GM10248 (cell line): ENCODE measurements around the gene NEFH.

Experiments used
- CTCF ChIA-PET: fragments of 300-600 bp; sonication (Branson Sonifier 250); formaldehyde crosslinking; extraction: SDS; loops from one replicate; lab custom pipeline; 2021; ENCODE audit warnings: antibody characterized with exemption; lab: Yijun Ruan, JAX
- POLR2A ChIA-PET: fragments of 350-650 bp; sonication (Branson Sonifier 250); formaldehyde crosslinking; extraction: SDS; loops from one replicate; lab custom pipeline; 2020; ENCODE audit warnings: antibody characterized with exemption; lab: Yijun Ruan, JAX
- DNase-seq: peaks from one replicate; pipeline ENCODE4 v3.0.0; 2012; ENCODE audit errors: extremely low spot score
- TF ChIP-seq, protein P1 (sequence below): IDR thresholded peaks from 2 replicates; pipeline ENCODE4 v1.5.1; 2012; ENCODE audit warnings: mild to moderate bottlenecking, low read depth; ENCODE audit errors: extremely low read depth, missing control alignments, control extremely low read depth

NEFH gene

DNA sequence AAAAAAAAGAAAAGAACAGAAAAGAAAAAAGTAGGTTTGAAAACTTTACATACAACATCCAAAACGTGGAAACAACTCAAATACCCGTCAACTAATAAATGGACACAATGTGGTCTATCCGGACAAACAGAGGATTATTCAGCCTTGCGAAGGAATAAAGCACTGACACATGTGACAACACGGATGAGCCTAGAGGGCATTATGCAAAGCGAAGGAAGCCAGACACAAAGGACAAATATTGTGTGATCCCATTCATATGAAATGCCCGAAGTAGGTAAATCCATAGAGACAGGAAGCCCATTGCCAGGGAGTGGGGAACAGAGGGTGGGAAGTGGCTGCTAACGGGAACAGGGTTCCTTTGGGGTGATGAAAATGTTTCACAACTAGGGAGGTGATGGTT, 29.8 kb upstream of the NEFH start:
- no peak for DNase-seq
- TF ChIP-seq, protein P1, sequence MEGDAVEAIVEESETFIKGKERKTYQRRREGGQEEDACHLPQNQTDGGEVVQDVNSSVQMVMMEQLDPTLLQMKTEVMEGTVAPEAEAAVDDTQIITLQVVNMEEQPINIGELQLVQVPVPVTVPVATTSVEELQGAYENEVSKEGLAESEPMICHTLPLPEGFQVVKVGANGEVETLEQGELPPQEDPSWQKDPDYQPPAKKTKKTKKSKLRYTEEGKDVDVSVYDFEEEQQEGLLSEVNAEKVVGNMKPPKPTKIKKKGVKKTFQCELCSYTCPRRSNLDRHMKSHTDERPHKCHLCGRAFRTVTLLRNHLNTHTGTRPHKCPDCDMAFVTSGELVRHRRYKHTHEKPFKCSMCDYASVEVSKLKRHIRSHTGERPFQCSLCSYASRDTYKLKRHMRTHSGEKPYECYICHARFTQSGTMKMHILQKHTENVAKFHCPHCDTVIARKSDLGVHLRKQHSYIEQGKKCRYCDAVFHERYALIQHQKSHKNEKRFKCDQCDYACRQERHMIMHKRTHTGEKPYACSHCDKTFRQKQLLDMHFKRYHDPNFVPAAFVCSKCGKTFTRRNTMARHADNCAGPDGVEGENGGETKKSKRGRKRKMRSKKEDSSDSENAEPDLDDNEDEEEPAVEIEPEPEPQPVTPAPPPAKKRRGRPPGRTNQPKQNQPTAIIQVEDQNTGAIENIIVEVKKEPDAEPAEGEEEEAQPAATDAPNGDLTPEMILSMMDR: no peak
- CTCF ChIA-PET: no interaction called here
- POLR2A ChIA-PET: no interaction called here

DNA sequence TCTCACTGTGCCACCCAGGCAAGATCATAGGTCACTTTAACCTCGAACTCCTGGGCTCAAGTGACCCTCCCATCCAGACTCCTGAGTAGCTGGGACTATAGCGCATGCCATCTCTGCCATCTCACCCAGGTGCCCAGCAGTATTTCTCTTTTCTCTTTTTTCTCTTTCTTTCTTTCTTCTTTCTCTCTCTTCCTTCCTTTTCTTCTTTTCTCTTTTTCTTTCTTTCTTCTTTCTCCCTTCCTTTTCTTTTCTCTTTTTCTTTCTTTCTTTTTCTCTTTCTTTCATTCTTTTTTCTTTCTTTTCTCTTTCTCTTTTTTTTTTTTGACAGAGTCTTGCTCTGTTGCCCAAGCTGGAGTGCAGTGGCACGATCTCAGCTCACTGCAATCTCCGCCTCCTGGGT, 28.2 kb upstream of the NEFH start:
- no peak for DNase-seq
- ChIA-PET POLR2A (no interaction called here), CTCF (no interaction called here)
- TF ChIP-seq, protein P1: no peak

GRCh38 chr22:29454276-29454675, 25.7 kb upstream of the NEFH start:
- ChIA-PET CTCF (interaction anchor here (1.5 kb wide), 1 partner anchor 17 kb away, joined by 5 read pairs; no protein-coding TSS in a partner anchor), POLR2A (no interaction called here)
- no peak for DNase-seq
- TF ChIP-seq, protein P1: no peak

- DNase-seq: no peak
- TF ChIP-seq, protein P1: no peak
- POLR2A ChIA-PET: no interaction called here
- CTCF ChIA-PET: no interaction called here
Measured at GRCh38 chr22:29456211-29456671, 23.8 kb upstream of the NEFH start.

- DNase-seq: peak; percentile 75
- ChIA-PET POLR2A (no interaction called here), CTCF (interaction anchor here (0.9 to 2.2 kb wide), 4 partner anchors 10 to 168 kb away, joined by 3 to 6 read pairs (median 4); no protein-coding TSS in a partner anchor)
- TF ChIP-seq, protein P1: no peak
Measured at GRCh38 chr22:29457730-29458129, 22.3 kb upstream of the NEFH start.

GRCh38 chr22:29458551-29458950, 21.5 kb upstream of the NEFH start:
- no peak for DNase-seq
- TF ChIP-seq, protein P1: no peak
- ChIA-PET POLR2A (no interaction called here), CTCF (interaction anchor here (1.4 to 2.2 kb wide), 2 partner anchors 11 kb away, joined by 5 to 6 read pairs; no protein-coding TSS in a partner anchor)

GRCh38 chr22:29459773-29460172, 20.2 kb upstream of the NEFH start:
- ChIA-PET CTCF (interaction anchor here (1.4 to 2.0 kb wide), 2 partner anchors 9 to 11 kb away, joined by 5 to 7 read pairs; no protein-coding TSS in a partner anchor), POLR2A (no interaction called here)
- peak; percentile 13 for DNase-seq
- TF ChIP-seq, protein P1: no peak
